ENCODE results near the gene RALBP1. TPM values are rescaled to one million over a fixed set of nuclear protein-coding genes. Genes with fewer than 3 reads are reported as not detected.

The RALBP1 gene
- total and polyA plus RNA-seq, 2 of the 8 experiments (the other 6 are each of a cell fraction or from before 2014, with no cell fraction given) = 40.3 to 67.8 TPM

DNA sequence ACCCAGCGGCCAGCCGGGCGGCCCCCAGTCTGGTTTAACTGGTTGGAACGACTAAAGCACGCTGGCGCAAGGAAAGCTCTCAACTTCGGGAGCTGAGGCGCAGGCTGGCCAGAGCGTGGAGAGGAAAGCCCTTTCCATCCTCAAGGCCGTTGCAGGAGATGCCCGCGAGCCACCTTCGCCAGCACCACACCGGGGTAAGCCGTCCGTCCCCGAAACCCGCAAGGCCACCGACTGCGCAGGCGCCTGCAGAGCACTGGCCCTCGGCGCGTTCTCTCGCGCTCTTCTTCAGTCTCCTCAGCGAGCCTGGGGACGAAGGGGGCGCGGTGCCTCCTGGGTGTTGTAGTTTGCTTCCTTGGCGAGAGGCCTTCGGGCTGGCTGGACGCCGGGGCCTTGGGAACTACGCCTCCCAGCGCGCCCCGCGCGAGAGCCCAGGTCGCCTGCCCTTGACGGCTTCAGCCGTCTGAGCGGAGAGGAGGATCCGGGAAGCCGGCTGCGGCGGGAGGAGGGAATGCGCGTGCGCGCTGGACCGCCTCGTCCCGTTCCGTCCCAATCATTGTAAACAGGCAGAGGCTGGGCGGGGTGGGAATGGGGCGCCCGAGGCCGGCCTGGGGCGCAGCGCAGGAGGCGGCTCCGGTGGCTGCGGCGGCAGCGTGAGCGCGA is at the start of gene RALBP1 (continued):
- TF ChIP-seq GABPA (IDR thresholded peaks at IDR 0.05; ENCODE audit: borderline replicate concordance, insufficient read depth, low read length) = no peak
- TF ChIP-seq TAF1 (IDR thresholded peaks at IDR 0.05; ENCODE audit: low read depth, low read length) = peak; percentile 92; the same call in 1 of the 2 replicates
- TF ChIP-seq E2F6 (IDR thresholded peaks at IDR 0.05) = no peak; the same call in 1 of the 2 replicates
- TF ChIP-seq TAF7 (optimal IDR thresholded peaks at IDR 0.05; ENCODE audit: borderline replicate concordance, low read depth, low read length) = peak; percentile 74
- no peak for TF ChIP-seq ZNF274 (IDR thresholded peaks at IDR 0.05; ENCODE audit: borderline replicate concordance, extremely low read depth, low read length)
- no peak for TF ChIP-seq YY1 (IDR thresholded peaks at IDR 0.05; ENCODE audit: low read depth, low read length)
- TF ChIP-seq RBBP5 (IDR thresholded peaks at IDR 0.05; ENCODE audit: borderline replicate concordance, low read depth, low read length) = no peak
- TF ChIP-seq HDAC2 (IDR thresholded peaks at IDR 0.05; ENCODE audit: borderline replicate concordance in 1 of 2, low read depth in 2 of 2, low read length in 2 of 2) = no peak
- TF ChIP-seq FOSL1 (IDR thresholded peaks at IDR 0.05; ENCODE audit: insufficient read depth, low read depth, low read length) = no peak
- TF ChIP-seq KDM4A (IDR thresholded peaks at IDR 0.05; ENCODE audit: low read depth, low read length, severe bottlenecking) = peak; percentile 97
- TF ChIP-seq PHF8 (conservative IDR thresholded peaks at IDR 0.05; ENCODE audit: low read depth, low read length) = peak; percentile 86
- TF ChIP-seq KDM5A (IDR thresholded peaks at IDR 0.05; ENCODE audit: low read length) = no peak
- peak; percentile 69 to 92 for TF ChIP-seq POLR2A (IDR thresholded peaks at IDR 0.05; ENCODE audit: control extremely low read depth in 1 of 2, low read depth in 2 of 2, low read length in 2 of 2)
- TF ChIP-seq, protein P1, sequence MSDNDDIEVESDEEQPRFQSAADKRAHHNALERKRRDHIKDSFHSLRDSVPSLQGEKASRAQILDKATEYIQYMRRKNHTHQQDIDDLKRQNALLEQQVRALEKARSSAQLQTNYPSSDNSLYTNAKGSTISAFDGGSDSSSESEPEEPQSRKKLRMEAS (IDR thresholded peaks at IDR 0.05) = no peak; the same call in 1 of the 2 replicates
- TF ChIP-seq CBX8 (IDR thresholded peaks at IDR 0.05; ENCODE audit: borderline replicate concordance, low read depth, low read length) = no peak
- TF ChIP-seq ASH2L (IDR thresholded peaks at IDR 0.05; ENCODE audit: low read length) = peak; percentile 88
- TF ChIP-seq KDM1A (IDR thresholded peaks at IDR 0.05; ENCODE audit: borderline replicate concordance, low read length) = 0 out of 2 replicates have a peak, but pooled peaks have one; percentile 4
- TF ChIP-seq, protein P2, sequence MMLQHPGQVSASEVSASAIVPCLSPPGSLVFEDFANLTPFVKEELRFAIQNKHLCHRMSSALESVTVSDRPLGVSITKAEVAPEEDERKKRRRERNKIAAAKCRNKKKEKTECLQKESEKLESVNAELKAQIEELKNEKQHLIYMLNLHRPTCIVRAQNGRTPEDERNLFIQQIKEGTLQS (IDR thresholded peaks at IDR 0.05; ENCODE audit: insufficient read depth, low read depth, low read length) = peak; percentile 86
- TF ChIP-seq RFX5 (IDR thresholded peaks at IDR 0.05; ENCODE audit: borderline replicate concordance, low read depth, low read length) = no peak
- TF ChIP-seq SAP30 (IDR thresholded peaks at IDR 0.05; ENCODE audit: insufficient read depth, insufficient replicate concordance, low read length) = no peak
- TF ChIP-seq TBP (IDR thresholded peaks at IDR 0.05; ENCODE audit: low read depth, low read length) = peak; percentile 85
- TF ChIP-seq SUZ12 (IDR thresholded peaks at IDR 0.05; ENCODE audit: low read length) = no peak
- no peak for TF ChIP-seq RXRA (IDR thresholded peaks at IDR 0.05; ENCODE audit: insufficient read depth, low read depth, low read length)

Data from H1 (cell line).